HG03342 (cell line): ENCODE measurements around the gene KDM2B.

Source experiments
- ATAC-seq: cut with Tn5 transposase; IDR thresholded peaks from one replicate; pipeline ENCODE4 v1.9.1; 2021; ENCODE audit warnings: mild to moderate bottlenecking, moderate library complexity; ENCODE audit not compliant: unreplicated experiment

KDM2B gene

GRCh38 chr12:121532503-121533393, 48.1 kb downstream of the KDM2B start:
- no peak for ATAC-seq

DNA sequence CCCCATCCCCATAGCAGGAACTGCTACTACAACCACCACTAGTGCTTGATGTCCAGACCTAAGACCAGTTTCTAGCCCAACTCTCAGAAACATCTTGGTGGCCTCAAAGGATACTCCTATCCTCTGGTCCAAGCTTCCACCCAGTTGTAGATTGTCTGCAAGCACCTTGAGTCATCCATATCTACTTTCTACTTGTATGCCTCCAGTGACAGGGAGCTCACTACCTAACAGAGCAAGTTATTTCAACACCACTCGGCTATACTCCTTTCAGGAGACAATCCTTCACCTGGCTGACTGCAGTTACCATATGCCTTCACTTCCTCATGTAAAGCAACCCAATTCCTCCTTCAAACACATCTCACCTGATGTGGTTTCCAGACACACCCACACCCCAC, 49.5 kb downstream of the KDM2B start:
- ATAC-seq = no peak

DNA sequence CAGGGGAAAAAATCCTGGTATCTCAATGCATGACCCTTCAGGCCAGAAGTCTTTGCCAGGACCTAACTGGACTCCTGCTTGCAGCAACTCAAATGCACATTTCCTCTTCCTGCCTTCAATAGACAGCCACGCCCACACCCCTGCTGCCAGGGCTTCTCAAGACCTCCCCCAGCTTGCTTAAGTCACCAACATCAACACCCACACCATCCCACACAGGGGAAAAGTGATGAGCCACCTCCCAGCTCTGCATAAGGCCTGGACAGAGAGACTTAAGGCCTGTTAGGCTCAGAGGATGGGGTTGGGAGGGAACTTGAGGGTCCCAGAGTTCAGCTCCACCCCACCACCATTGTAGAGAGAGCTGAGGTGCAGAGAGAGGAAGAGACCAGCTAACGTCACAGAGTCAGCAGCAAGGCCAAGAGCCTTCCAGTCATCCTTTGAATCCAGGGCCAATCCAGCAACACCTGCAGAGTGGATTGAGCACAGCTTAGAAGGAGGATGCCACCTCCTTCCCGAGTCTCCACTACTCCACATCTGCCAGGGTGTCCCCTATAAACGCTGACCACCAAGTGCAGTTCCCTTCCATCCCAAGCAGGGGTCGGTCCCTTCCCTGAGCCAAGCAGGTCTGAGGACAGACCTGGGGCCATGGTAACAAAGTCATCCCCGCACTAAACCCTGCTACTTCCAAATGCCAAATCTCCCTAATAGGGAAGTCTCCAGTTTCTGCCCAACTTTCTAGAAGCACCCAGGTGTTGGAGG, 50.0 kb downstream of the KDM2B start:
- ATAC-seq = peak; percentile 36

- no peak for ATAC-seq
These were observed 51.6 kb downstream of the KDM2B start for GRCh38 chr12:121529184-121529583.

- no peak for ATAC-seq
These were observed 55.4 kb downstream of the KDM2B start for GRCh38 chr12:121525411-121525810.

GRCh38 chr12:121524196-121524916, 56.5 kb downstream of the KDM2B start:
- ATAC-seq = no peak

GRCh38 chr12:121523741-121524140, 57.1 kb downstream of the KDM2B start:
- peak; percentile 59 for ATAC-seq

GRCh38 chr12:121522971-121523370, 57.9 kb downstream of the KDM2B start:
- ATAC-seq = no peak

- no peak for ATAC-seq
These were observed 60.2 kb downstream of the KDM2B start for GRCh38 chr12:121520586-121521086.

GRCh38 chr12:121520119-121520518, 60.7 kb downstream of the KDM2B start:
- ATAC-seq = no peak

GRCh38 chr12:121519227-121519626, 61.6 kb downstream of the KDM2B start:
- ATAC-seq = no peak

DNA sequence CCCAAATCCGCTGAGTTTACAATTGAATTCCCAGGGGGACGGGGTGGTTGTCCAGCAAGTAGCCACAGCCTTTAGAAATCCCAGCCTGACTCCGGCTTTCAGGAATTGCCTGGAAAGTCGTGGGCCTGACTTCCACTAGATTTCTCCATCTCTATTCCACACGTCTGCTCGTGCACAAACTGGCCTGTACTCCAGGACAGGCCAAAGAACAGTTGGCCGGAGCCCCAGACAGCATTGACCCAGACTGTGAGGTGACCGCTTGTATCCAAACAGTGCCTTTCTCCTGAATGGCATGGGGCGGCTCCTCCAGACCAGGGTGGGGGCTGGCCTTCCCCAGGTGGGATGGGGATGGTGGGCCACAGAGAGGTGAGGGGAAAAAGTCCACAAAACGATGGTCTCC, 62.2 kb downstream of the KDM2B start:
- ATAC-seq = no peak

- ATAC-seq = no peak
These were observed 64.3 kb downstream of the KDM2B start for GRCh38 chr12:121516437-121517011.

- no peak for ATAC-seq
These were observed 65.2 kb downstream of the KDM2B start for GRCh38 chr12:121515615-121516014.

- ATAC-seq = peak; percentile 53
These were observed 66.6 kb downstream of the KDM2B start for GRCh38 chr12:121514184-121514742.

- ATAC-seq = peak; percentile 50
These were observed 67.2 kb downstream of the KDM2B start for GRCh38 chr12:121513464-121514183.

DNA sequence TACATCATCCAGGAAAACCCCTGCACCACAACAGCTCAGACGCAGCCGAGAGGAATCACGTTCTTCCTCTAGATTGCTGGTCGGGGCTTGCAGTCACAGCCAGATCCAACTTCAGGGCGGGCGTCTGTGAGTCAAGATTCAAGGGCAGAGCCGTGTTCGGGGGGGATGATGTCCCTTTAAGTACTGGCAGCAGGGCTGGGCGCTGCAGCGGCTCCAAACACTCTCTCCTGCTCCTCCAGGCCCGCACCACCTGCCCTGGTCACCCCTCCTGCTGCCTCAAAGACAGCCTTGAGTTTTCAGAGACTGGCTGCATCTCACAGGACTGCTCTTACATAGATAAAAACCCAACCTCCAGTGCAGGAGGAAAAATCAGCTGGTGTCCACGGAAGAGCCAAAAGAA, 68.3 kb downstream of the KDM2B start:
- no peak for ATAC-seq

DNA sequence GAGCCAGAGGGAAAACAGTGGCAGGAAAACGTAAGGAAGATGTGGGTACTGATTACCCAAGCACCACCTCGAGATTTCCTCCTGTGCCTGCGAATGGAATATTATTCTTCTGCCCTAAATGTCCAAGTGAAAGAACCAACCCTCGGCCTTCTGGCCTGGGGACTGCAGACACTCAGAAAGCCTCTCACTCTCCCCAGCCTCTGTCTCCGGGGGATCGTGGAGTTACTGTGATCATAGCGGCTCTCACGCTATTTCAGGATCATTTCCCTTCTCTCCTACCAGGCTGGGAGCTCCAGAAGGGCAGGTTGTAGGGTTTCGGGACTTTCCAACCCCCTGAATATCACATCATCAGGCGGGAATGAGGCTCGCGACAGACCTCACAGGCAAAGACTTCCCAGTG, 68.9 kb downstream of the KDM2B start:
- no peak for ATAC-seq

DNA sequence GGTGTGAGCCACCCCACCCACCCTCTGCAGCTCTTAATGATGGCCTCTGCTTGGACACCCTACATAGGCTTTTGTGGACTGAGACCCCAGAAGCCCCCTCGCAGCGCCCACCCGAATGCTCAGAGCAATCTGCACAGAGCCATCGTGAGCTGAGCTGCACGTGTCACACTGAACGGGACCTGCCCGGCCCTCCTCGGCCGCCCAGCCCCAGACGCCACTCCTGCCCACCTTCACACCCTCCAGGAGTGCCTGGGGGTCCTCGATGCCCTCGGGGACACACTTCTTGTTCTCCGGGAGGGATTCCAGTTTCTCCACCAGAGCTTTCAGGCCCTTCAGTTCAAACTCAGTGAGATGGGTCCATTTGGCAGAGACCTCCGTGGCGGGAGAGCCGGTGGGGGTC, 71.5 kb downstream of the KDM2B start:
- ATAC-seq = no peak

- ATAC-seq = no peak
These were observed 72.3 kb downstream of the KDM2B start for GRCh38 chr12:121508533-121508932.
